ENCODE results near the gene NNMT.
"Not testable (repeated sequence)": the region's sequence is repeated elsewhere in the genome, so short reads cannot be mapped to it uniquely, and the experiment has no call there.

The NNMT gene

GRCh38 chr11:114314096-114314495 is 17.9 kb downstream of the NNMT start:
- no peak for DNase-seq

- peak; percentile 85 to 86 for DNase-seq
Measured at GRCh38 chr11:114315749-114316368, 19.7 kb downstream of the NNMT start.

GRCh38 chr11:114316980-114317786 is 21.0 kb downstream of the NNMT start:
- DNase-seq, result no peak

GRCh38 chr11:114317787-114318137 is 21.6 kb downstream of the NNMT start:
- DNase-seq, result peak; percentile 53 to 59

- DNase-seq, result peak; percentile 37 to 60
Measured at GRCh38 chr11:114318361-114318760, 22.2 kb downstream of the NNMT start.

- DNase-seq, result no peak
Measured at GRCh38 chr11:114319716-114320328, 23.6 kb downstream of the NNMT start.

- DNase-seq, result no peak
Measured at GRCh38 chr11:114321621-114322257, 25.5 kb downstream of the NNMT start.

- DNase-seq, result no peak
Measured at GRCh38 chr11:114322934-114323333, 26.7 kb downstream of the NNMT start.

- DNase-seq, result no peak
Measured at GRCh38 chr11:114326151-114326550, 30.0 kb downstream of the NNMT start.

GRCh38 chr11:114326776-114327175 is 30.6 kb downstream of the NNMT start:
- no peak for DNase-seq

- no peak for DNase-seq
Measured at GRCh38 chr11:114330373-114330772, 34.2 kb downstream of the NNMT start.

- peak; percentile 67 to 73 for DNase-seq
Measured at GRCh38 chr11:114340311-114341131, 44.3 kb downstream of the NNMT start.

GRCh38 chr11:114341667-114342066 is 45.5 kb downstream of the NNMT start:
- DNase-seq, result not testable (repeated sequence)

GRCh38 chr11:114342476-114342875 is 46.3 kb downstream of the NNMT start:
- DNase-seq, result no peak

- DNase-seq, result no peak
Measured at GRCh38 chr11:114343020-114343419, 46.8 kb downstream of the NNMT start.

GRCh38 chr11:114343493-114343892 is 47.3 kb downstream of the NNMT start:
- DNase-seq, result no peak

- no peak for DNase-seq
Measured at GRCh38 chr11:114344494-114344893, 48.3 kb downstream of the NNMT start.

GRCh38 chr11:114345575-114346222 is 49.5 kb downstream of the NNMT start:
- no peak for DNase-seq

- DNase-seq, result no peak
Measured at GRCh38 chr11:114346709-114347141, 50.5 kb downstream of the NNMT start.

- DNase-seq, result peak; percentile 25 to 52
Measured at GRCh38 chr11:114348200-114349191, 52.3 kb downstream of the NNMT start.

- no peak for DNase-seq
Measured at GRCh38 chr11:114350022-114350421, 53.8 kb downstream of the NNMT start.
